IPS DF 6.9 (cell line): Measurements from ENCODE around the gene IFNA13.

ENCODE experiments used
- DNase-seq: peaks from one replicate; pipeline ENCODE4 v3.0.0-alpha.2; 2013; ENCODE audit warnings: low read depth, low spot score
- H3K27ac ChIP-seq: one replicate; pipeline ENCODE4 v1.5.1; 2013; ENCODE audit warnings: low read length, control low read depth
- H3K27me3 ChIP-seq: 2 replicates; pipeline ENCODE4 v1.6.1; 2013; ENCODE audit warnings: mild to moderate bottlenecking, low read length; ENCODE audit not compliant: control insufficient read depth, insufficient read depth
- H3K36me3 ChIP-seq: 2 replicates; pipeline ENCODE4 v1.6.1; 2013; ENCODE audit warnings: low read length; ENCODE audit not compliant: control insufficient read depth, insufficient read depth
- H3K4me1 ChIP-seq: 2 replicates; pipeline ENCODE4 v1.6.1; 2013; ENCODE audit warnings: low read length; ENCODE audit not compliant: control insufficient read depth, insufficient read depth
- H3K4me3 ChIP-seq: 2 replicates; pipeline ENCODE4 v1.5.1; 2013; ENCODE audit warnings: mild to moderate bottlenecking, low read length
- H3K9me3 ChIP-seq: 2 replicates; pipeline ENCODE4 v1.6.1; 2013; ENCODE audit warnings: low read length, inconsistent platforms; ENCODE audit not compliant: control insufficient read depth, insufficient read depth
- WGBS: extraction: QIAGEN DNeasy Blood & Tissue Kit; methylation state at CpG from one replicate; pipeline ENCODE4 v1.1.7; 2013; ENCODE audit warnings: mixed read lengths, missing lambda C conversion rate; ENCODE audit not compliant: insufficient read length, insufficient coverage; 5-methylcytosine and 5-hydroxymethylcytosine counted together

IFNA13 gene

GRCh38 chr9:21324047-21324446 is 43.8 kb downstream of the IFNA13 start:
- WGBS, result no CpG with 5 or more reads among the region's 4 CpGs
- H3K27me3 ChIP-seq, result no peaks in the 10 kb centered on the region
- no peak for DNase-seq
- H3K4me1 ChIP-seq, result no peaks in the 10 kb centered on the region
- H3K9me3 ChIP-seq, result no peaks in the 10 kb centered on the region
- H3K27ac ChIP-seq, result no peak overlapping the region
- H3K36me3 ChIP-seq, result no peaks in the 10 kb centered on the region
- no peak overlapping the region for H3K4me3 ChIP-seq

DNA sequence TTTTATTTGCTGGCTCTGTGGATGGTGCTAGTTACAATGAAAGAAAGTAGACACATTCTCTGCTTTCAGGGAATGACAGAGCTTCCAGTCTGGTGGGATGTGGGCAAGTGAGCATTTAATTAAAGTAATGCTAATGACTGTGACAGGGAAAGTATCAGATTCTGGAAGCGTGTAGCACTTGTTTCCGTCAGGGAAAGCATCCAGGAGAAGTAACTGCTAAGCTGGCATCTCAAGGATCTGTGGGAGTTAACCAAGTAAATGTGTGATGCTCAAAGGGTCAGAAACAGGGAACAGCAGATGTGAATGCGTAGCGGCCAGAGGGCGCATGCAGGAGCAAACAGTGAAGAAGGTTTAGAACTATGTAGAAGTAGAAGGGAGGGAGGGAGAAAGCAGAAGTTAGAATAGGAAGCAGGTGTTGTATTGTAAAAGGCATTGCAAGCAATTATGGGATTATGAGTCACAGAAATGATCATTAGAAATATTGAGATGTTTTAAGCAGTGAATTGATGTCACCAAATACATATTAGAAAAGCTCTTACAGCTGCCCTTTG is 44.9 kb downstream of the IFNA13 start:
- WGBS, result no CpG with 5 or more reads among the region's 5 CpGs

GRCh38 chr9:21320465-21320864 is 47.4 kb downstream of the IFNA13 start:
- H3K4me1 ChIP-seq, result no peaks in the 10 kb centered on the region
- no peak for DNase-seq
- H3K4me3 ChIP-seq, result no peak overlapping the region
- H3K27me3 ChIP-seq, result no peaks in the 10 kb centered on the region
- H3K36me3 ChIP-seq, result no peaks in the 10 kb centered on the region
- H3K27ac ChIP-seq, result no peak overlapping the region
- no CpG with 5 or more reads among the region's 2 CpGs for WGBS
- H3K9me3 ChIP-seq, result no peaks in the 10 kb centered on the region

More for the DNA sequence above, 44.9 kb downstream of the IFNA13 start:
- Histone ChIP-seq H3K36me3 (no peaks in the 10 kb centered on the region), H3K4me3 (no peak overlapping the region), H3K4me1 (no peaks in the 10 kb centered on the region), H3K27me3 (no peaks in the 10 kb centered on the region), H3K9me3 (no peaks in the 10 kb centered on the region), H3K27ac (no peak overlapping the region)
- no peak for DNase-seq

- Histone ChIP-seq H3K27me3 (no peaks in the 10 kb centered on the region), H3K9me3 (no peaks in the 10 kb centered on the region), H3K36me3 (no peaks in the 10 kb centered on the region), H3K4me3 (no peak overlapping the region), H3K4me1 (no peaks in the 10 kb centered on the region), H3K27ac (no peak overlapping the region)
- no peak for DNase-seq
- WGBS, result no CpG with 5 or more reads among the region's 7 CpGs
These were observed 49.6 kb downstream of the IFNA13 start for GRCh38 chr9:21317956-21318923.
